Frontal cortex (tissue), 4 donors: ENCODE measurements around the gene CMTM6. TPM values are rescaled to one million over a fixed set of nuclear protein-coding genes. Genes with fewer than 3 reads are reported as not detected.
A peak's percentile ranks its signal among the peaks of the same experiment; 100 is the strongest.
"Not testable (repeated sequence)": the region's sequence is repeated elsewhere in the genome, so short reads cannot be mapped to it uniquely, and the experiment has no call there.

Source experiments
- DNase-seq, 2 donors: peaks; one replicate each; pipeline ENCODE4 v3.0.0; 2012; ENCODE audit warnings: low spot score in 2 of 2
- FAIRE-seq: peaks from 2 replicates; lab custom pipeline; 2012; peaks lifted over from hg19 to GRCh38; lab: Jason Lieb, UNC
- total RNA-seq: library from RNA; depleted of rRNA; stranded (reverse); fragments of >200 nt; gene quantifications from one replicate; pipeline ENCODE4 v1.2.3, GENCODE V29; 2014
- donor health status: control.
- donor health status: control.
- donor health status: control.

CMTM6 gene, protein sequence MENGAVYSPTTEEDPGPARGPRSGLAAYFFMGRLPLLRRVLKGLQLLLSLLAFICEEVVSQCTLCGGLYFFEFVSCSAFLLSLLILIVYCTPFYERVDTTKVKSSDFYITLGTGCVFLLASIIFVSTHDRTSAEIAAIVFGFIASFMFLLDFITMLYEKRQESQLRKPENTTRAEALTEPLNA
- 24.9 TPM for total RNA-seq

DNA sequence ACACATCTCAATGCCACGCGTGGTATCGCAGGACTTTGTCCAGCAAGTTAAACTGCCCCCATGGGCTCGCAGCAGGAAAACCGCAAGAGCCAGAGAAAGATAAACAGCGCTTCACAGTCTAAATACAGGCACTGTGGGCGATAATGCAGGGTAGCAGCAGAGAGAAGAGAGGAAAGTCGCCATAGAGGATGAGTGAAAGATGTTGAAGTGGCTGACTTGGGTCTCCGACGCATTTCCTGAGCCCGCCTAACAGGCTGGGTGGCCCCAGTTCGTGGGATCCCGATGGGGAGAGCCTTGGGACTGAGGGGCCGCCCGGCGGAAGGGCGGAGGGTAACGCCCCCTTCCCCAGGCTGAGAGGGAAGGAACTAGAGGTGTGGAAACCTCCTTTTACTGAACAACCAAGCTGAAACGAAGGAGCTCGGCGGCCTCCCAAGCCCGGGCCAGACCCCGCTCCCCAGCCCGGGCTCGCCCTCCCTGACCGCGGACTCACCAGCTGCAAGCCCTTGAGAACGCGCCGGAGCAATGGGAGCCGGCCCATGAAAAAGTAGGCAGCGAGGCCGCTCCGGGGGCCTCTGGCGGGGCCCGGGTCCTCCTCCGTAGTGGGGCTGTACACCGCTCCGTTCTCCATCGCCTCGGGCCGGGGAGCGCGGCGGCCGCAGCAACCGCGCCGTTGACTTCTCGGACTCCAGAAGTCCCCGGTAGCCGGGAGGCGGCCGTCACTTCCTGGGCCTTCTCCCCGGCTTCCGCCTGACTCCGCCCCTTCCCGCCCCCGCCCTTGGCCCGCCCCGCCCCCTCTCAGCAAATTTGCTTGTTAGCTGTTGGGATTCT is at the start of gene CMTM6:
TSS of gene CMTM6 (minus strand) at position 735 of the 828 bp plus-strand sequence. CDS start at position 628, 107 bp downstream.
- FAIRE-seq = no peak
- peak; percentile 82 to 91 for DNase-seq

DNA sequence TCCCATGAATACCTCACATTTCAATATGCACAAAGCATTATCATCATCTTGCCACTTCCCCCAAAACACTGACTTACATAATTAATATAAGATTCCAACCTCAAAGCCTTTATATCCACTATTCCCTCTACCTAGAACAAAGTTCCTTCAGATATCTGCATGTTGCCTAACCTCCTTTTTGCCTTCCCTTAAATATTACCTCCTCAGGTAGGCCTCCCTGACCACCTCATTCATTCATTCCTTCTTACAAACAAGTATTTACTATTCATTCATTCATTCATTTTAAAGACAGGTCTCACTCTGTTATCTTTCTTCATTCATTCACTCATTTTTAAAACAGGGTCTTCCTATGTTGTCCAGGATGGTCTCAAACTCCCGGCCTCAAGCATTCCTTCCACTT is 49.4 kb upstream of the CMTM6 start:
- DNase-seq (no peak), FAIRE-seq (no peak)

GRCh38 chr3:32551496-32551895 is 48.8 kb upstream of the CMTM6 start:
- no peak for DNase-seq
- no peak for FAIRE-seq

GRCh38 chr3:32551087-32551486 is 48.4 kb upstream of the CMTM6 start:
- DNase-seq = no peak
- FAIRE-seq = no peak

DNA sequence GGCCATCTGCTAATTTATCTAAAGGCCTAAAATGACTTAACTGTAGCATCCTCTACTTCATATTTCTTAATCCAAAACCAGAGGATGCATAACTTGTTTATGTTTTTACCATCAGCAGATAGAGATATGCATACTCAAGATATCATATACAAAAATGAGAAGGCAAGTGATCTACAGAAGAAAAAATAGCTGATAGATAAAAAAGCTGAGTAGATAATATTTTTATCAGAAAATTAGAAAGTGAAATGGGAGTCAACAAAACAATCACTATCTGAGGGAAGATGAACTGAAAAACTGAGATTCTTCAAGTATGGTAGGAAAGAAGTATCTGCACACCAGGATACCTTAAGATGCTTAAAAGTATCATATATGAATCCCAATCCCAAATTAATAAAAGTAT is 42.7 kb upstream of the CMTM6 start:
- DNase-seq = no peak
- no peak for FAIRE-seq

DNA sequence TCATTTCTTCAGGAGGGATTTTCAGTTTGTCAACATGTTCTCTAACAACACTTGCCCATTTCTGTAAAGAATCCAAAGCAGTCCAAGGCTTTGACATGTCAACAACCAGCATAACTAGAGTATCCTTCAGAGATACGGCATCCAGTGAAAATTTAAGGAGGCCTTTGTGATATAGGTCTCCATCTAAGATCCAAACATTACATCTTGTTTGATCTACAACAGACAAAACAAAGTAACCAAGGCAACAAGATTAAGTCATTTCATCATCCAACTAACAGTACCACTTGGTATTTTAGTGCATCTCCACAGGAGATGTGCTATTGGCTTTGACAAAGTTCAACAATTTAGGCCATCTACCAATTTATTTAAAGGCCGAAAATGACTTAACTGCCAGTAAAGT is 42.2 kb upstream of the CMTM6 start:
- FAIRE-seq = no peak
- DNase-seq = no peak

GRCh38 chr3:32542807-32543206 is 40.2 kb upstream of the CMTM6 start:
- FAIRE-seq (no peak), DNase-seq (no peak)

- FAIRE-seq (no peak), DNase-seq (no peak)
Measured at GRCh38 chr3:32540899-32541298, 38.2 kb upstream of the CMTM6 start.

- DNase-seq (no peak), FAIRE-seq (no peak)
Measured at GRCh38 chr3:32532434-32532833, 29.8 kb upstream of the CMTM6 start.

- FAIRE-seq (no peak), DNase-seq (no peak)
Measured at GRCh38 chr3:32531010-32531647, 28.5 kb upstream of the CMTM6 start.

GRCh38 chr3:32525720-32526119 is 23.1 kb upstream of the CMTM6 start:
- no peak for DNase-seq
- FAIRE-seq = no peak

DNA sequence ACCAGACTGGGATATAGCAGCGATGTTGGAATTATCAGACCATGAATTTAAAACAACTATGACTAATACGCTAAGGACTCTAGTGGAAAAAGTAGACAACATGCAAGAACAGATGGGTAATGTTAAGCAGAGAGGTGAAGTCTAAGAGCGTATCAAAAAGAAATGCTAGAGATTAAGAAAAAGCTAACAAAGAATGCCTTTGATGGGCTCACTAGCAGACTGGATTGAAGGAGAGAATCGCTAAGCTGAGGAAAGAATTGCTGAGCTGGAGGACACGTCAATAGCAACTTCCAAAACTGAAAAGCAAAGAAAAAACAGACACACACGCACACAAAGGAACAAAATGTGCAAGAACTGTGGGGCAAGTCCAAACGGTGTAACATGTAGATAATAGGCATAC is 20.0 kb upstream of the CMTM6 start:
- FAIRE-seq = no peak
- no peak for DNase-seq

GRCh38 chr3:32518921-32519320 is 16.3 kb upstream of the CMTM6 start:
- not testable (repeated sequence) for FAIRE-seq, DNase-seq

DNA sequence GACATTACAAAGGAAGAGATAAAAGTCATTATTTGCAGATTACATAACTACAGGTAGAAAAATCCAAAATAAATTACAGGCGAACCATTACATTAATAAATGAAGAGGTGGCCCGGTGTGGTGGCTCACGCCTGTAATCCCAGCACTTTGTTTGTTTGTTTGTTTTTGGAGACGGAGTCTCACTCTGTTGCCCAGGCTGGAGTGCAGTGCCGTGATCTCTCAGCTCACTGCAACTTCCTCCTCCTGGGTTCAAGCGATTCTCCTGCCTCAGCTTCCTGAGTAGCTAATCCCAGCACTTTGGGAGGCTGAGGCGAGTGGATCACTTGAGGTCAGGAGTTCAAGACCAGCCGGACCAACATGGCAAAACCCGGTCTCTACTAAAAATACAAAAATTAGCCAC is 14.1 kb upstream of the CMTM6 start:
- not testable (repeated sequence) for FAIRE-seq

GRCh38 chr3:32511005-32511404 is 8.4 kb upstream of the CMTM6 start:
- no peak for DNase-seq
- FAIRE-seq = no peak

More for the DNA sequence above, 14.1 kb upstream of the CMTM6 start:
- DNase-seq = not testable (repeated sequence)

DNA sequence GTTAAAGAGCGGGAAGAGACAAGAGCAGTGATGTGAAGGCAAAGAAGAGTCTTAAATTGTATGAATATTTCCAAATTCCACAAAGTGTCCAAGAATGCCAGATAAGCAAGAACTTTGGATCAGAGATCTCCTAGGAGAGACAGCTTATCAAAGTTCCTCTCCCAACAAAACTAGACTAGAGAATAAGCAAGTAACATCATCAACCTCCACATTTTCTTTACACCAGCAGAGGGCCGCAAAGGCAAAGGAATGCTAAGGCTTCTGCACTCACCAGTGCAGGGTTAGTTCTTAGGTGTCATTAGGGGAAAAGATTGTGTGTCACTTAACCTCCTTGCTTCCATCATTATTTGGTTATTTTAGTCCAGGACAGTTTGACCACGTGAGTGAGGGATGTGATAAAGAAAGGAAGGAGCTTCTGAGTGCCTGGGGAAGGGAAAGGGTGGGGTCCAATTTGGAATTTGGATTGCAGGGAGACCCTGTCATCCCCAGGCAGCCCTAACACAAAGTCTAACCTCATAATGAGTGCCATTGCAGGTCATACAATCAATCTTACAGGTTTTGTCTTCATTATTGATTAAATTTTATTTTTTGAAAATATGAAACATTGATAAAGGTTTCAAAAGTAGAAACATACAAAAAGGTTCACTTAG is 7.5 kb upstream of the CMTM6 start:
- DNase-seq (peak; percentile 52 to 64), FAIRE-seq (peak; percentile 64)

GRCh38 chr3:32508711-32509110 is 6.1 kb upstream of the CMTM6 start:
- DNase-seq (no peak), FAIRE-seq (no peak)

- DNase-seq (no peak), FAIRE-seq (no peak)
Measured at GRCh38 chr3:32506466-32506865, 3.8 kb upstream of the CMTM6 start.

GRCh38 chr3:32502946-32503286 is 264 bp upstream of the CMTM6 start:
- FAIRE-seq (no peak), DNase-seq (no peak)

DNA sequence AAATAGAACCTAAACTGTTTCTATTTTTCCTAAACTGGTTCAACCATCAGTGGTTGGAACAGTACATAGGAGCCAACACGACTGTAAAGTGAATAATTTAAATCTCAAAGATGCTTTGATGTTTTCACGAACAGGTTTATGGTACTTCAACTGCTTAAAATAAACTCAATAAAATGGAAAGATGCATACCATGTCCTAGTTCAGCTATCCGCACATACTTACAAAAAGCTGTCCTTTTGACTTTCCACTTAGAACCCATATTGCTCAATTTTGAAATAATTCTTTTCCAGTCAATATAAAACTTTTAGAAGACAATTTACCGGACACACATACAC is 902 bp downstream of the CMTM6 start:
- no peak for FAIRE-seq
- no peak for DNase-seq
